ENCODE measurements around the gene TTYH2. TPM values are rescaled to one million over a fixed set of nuclear protein-coding genes. Genes with fewer than 3 reads are reported as not detected.

TTYH2 gene
- total RNA-seq, 4 donors from 2014 or later, result 22.6 to 37.2 (median 26.4) TPM

- Histone ChIP-seq H3K36me3 (no peaks in the 10 kb centered on the region), H3K4me1 (peaks cover 0 to 22% (median 11%) of the 10 kb centered on the region in 4 donors), H3K27ac (no peak overlapping the region), H3K27me3 (peaks cover 0 to 9% of the 10 kb centered on the region in 2 donors), H3K9me3 (no peaks in the 10 kb centered on the region), H3K4me3 (no peak overlapping the region)
- DNase-seq (ENCODE audit: low spot score in 2 of 2), result no peak
- WGBS, 2 donors, result 50 to 65% methylated on average over 17 of the region's 17 CpGs
- TF ChIP-seq CTCF (IDR thresholded peaks at IDR 0.05), result no peak
- no peak for TF ChIP-seq EP300 (IDR thresholded peaks at IDR 0.05)
- no peak for TF ChIP-seq POLR2A (IDR thresholded peaks at IDR 0.05)
Measured at GRCh38 chr17:74267987-74268499, 54.7 kb downstream of the TTYH2 start.

GRCh38 chr17:74268558-74268957 lies 55.2 kb downstream of the TTYH2 start:
- peaks cover 0 to 25% (median 13%) of the 10 kb centered on the region in 4 donors for H3K4me1 ChIP-seq
- TF ChIP-seq CTCF (IDR thresholded peaks at IDR 0.05), result no peak
- TF ChIP-seq EP300 (IDR thresholded peaks at IDR 0.05), result no peak
- TF ChIP-seq POLR2A (IDR thresholded peaks at IDR 0.05), result no peak
- 50 to 53% methylated on average over 8 of the region's 8 CpGs for WGBS, 2 donors
- H3K4me3 ChIP-seq, result no peak overlapping the region
- DNase-seq (ENCODE audit: low spot score in 2 of 2), result no peak
- H3K36me3 ChIP-seq, result no peaks in the 10 kb centered on the region
- H3K9me3 ChIP-seq, result no peaks in the 10 kb centered on the region
- no peak overlapping the region for H3K27ac ChIP-seq
- peaks cover 0 to 9% of the 10 kb centered on the region in 2 donors for H3K27me3 ChIP-seq

- H3K4me1 ChIP-seq, result peaks cover 0 to 42% (median 23%) of the 10 kb centered on the region in 4 donors
- no peak overlapping the region for H3K4me3 ChIP-seq
- H3K36me3 ChIP-seq, result no peaks in the 10 kb centered on the region
- 52 to 74% methylated on average over 10 of the region's 10 CpGs for WGBS, 2 donors
- no peaks in the 10 kb centered on the region for H3K9me3 ChIP-seq
- no peak for DNase-seq (ENCODE audit: low spot score in 2 of 2)
- peaks cover 0 to 9% of the 10 kb centered on the region in 2 donors for H3K27me3 ChIP-seq
- TF ChIP-seq CTCF (IDR thresholded peaks at IDR 0.05) (no peak), EP300 (IDR thresholded peaks at IDR 0.05) (no peak), POLR2A (IDR thresholded peaks at IDR 0.05) (no peak)
- H3K27ac ChIP-seq, result no peak overlapping the region
Measured at GRCh38 chr17:74270333-74270732, 57.0 kb downstream of the TTYH2 start.

GRCh38 chr17:74271281-74271680 lies 57.9 kb downstream of the TTYH2 start:
- H3K27ac ChIP-seq, result peak overlapping the region in 2 of 4 donors; percentile 49 to 76
- TF ChIP-seq CTCF (IDR thresholded peaks at IDR 0.05) (no peak), EP300 (IDR thresholded peaks at IDR 0.05) (no peak), POLR2A (IDR thresholded peaks at IDR 0.05) (no peak)
- no peak overlapping the region for H3K4me3 ChIP-seq
- H3K27me3 ChIP-seq, result peaks cover 0 to 9% of the 10 kb centered on the region in 2 donors
- DNase-seq (ENCODE audit: low spot score in 2 of 2), result no peak
- WGBS, 2 donors, result 82 to 88% methylated on average over 3 of the region's 3 CpGs
- H3K4me1 ChIP-seq, result peaks cover 0 to 52% (median 30%) of the 10 kb centered on the region in 4 donors
- no peaks in the 10 kb centered on the region for H3K36me3 ChIP-seq
- no peaks in the 10 kb centered on the region for H3K9me3 ChIP-seq

- H3K27ac ChIP-seq, result peak overlapping the region in 2 of 4 donors; percentile 49 to 76
- H3K27me3 ChIP-seq, result peaks cover 0 to 7% of the 10 kb centered on the region in 2 donors
- WGBS, 2 donors, result 12 to 30% methylated on average over 13 of the region's 13 CpGs
- no peaks in the 10 kb centered on the region for H3K36me3 ChIP-seq
- peak; percentile 36 to 48 for DNase-seq (ENCODE audit: low spot score in 2 of 2)
- TF ChIP-seq POLR2A (IDR thresholded peaks at IDR 0.05) (no peak), CTCF (IDR thresholded peaks at IDR 0.05) (no peak), EP300 (IDR thresholded peaks at IDR 0.05) (no peak)
- H3K9me3 ChIP-seq, result no peaks in the 10 kb centered on the region
- no peak overlapping the region for H3K4me3 ChIP-seq
- peaks cover 0 to 59% (median 35%) of the 10 kb centered on the region in 4 donors for H3K4me1 ChIP-seq
Measured at GRCh38 chr17:74271901-74272561, 58.7 kb downstream of the TTYH2 start.

Data from tibial nerve (tissue), 4 donors.